K562 (cell line): Measurements from ENCODE around the gene KRTAP5-7. TPM values are rescaled to one million over a fixed set of nuclear protein-coding genes. Genes with fewer than 3 reads are reported as not detected.

ENCODE experiments used
- ATAC-seq: fragments of 200-7000 bp; cut with Tn5 transposase; 3 replicates; pipeline ENCODE4 v1.9.1; 2020; ENCODE audit warnings: moderate library complexity
- BruUV-seq: library from RNA; stranded (reverse); fragments of 400-500 nt; replicated peaks from 2 replicates; lab custom pipeline; 2021; lab: Mats Ljungman, UMichigan
- CTCF ChIA-PET: fragments of 300-600 bp; formaldehyde crosslinking; extraction: SDS; loops from one replicate; lab custom pipeline; 2021; ENCODE audit warnings: low intra/inter-chr PET ratio; lab: Yijun Ruan, JAX
- POLR2A ChIA-PET: fragments of 300-600, 350-650 bp; sonication (Branson Sonifier 250); formaldehyde crosslinking; extraction: SDS; loops from one replicate; lab custom pipeline; 2021; ENCODE audit warnings: antibody characterized with exemption, inconsistent platforms; lab: Yijun Ruan, JAX
- DNase-seq, 4 experiments: peaks; one replicate each; pipeline versions ENCODE4 v3.0.0 to v3.0.0-alpha.2; 2011 to 2018; ENCODE audit warnings: low spot score in 3 of 4, mixed read lengths in 3 of 4; ENCODE audit errors: extremely low read depth in 1 of 4
- FAIRE-seq: peaks from 2 replicates; lab custom pipeline; 2011; peaks lifted over from hg19 to GRCh38; lab: Jason Lieb, UNC
- H2AFZ ChIP-seq: 2 replicates; pipeline ENCODE4 v1.6.0; 2011; ENCODE audit warnings: low read depth, low read length, control low read depth, inconsistent platforms
- H3K27ac ChIP-seq: fragments of 200-600 bp; 3 replicates; pipeline ENCODE4 v1.8.0; 2011; ENCODE audit warnings: low read depth, mild to moderate bottlenecking, control low read depth, inconsistent platforms, low read length, moderate library complexity, mixed read lengths; ENCODE audit errors: extremely low read depth
- H3K27me3 ChIP-seq, 2 experiments: fragments of 300-600 bp in 1 of 2; 2 replicates in 1 of 2; 3 replicates in 1 of 2; pipeline versions ENCODE4 v1.6.0 to v1.8.0; 2011; ENCODE audit warnings: inconsistent platforms in 2 of 2, low read length in 2 of 2, mild to moderate bottlenecking in 1 of 2, mixed read lengths in 1 of 2, moderate library complexity in 1 of 2; ENCODE audit not compliant: control insufficient read depth in 2 of 2, insufficient read depth in 2 of 2
- H3K36me3 ChIP-seq: fragments of 300-600 bp; 3 replicates; pipeline ENCODE4 v1.8.0; 2011; ENCODE audit warnings: mild to moderate bottlenecking, low read length, inconsistent platforms; ENCODE audit not compliant: control insufficient read depth, insufficient read depth
- H3K4me1 ChIP-seq, 2 experiments: fragments of 200-600 bp in 1 of 2; replicated peaks in 1 of 2; 2 replicates in 1 of 2; 3 replicates in 1 of 2; pipeline versions ENCODE4 v1.5.1 to v1.8.0; 2011; ENCODE audit warnings: inconsistent platforms in 2 of 2, low read length in 2 of 2, mild to moderate bottlenecking in 1 of 2, mixed read lengths in 1 of 2, moderate library complexity in 1 of 2; ENCODE audit not compliant: control insufficient read depth in 2 of 2, insufficient read depth in 2 of 2
- H3K4me2 ChIP-seq: 2 replicates; pipeline ENCODE4 v1.6.1; 2011; ENCODE audit warnings: low read length, control low read depth, inconsistent platforms, mixed read lengths; ENCODE audit not compliant: insufficient read depth
- H3K4me3 ChIP-seq: fragments of 200-600 bp; sonication (generic), shearing (Covaris generic); 2 replicates; pipeline ENCODE4 v1.5.1; 2016; ENCODE audit warnings: control low read depth, inconsistent platforms
- H3K79me2 ChIP-seq: fragments of 200-600 bp; 3 replicates; pipeline ENCODE4 v1.8.0; 2011; ENCODE audit warnings: low read length, inconsistent platforms; ENCODE audit not compliant: control insufficient read depth, insufficient read depth
- H3K9ac ChIP-seq, 2 experiments: 2 replicates each; pipeline versions ENCODE4 v1.6.0 to v1.6.1; 2011; ENCODE audit warnings: low read depth in 2 of 2, low read length in 2 of 2, control low read depth in 1 of 2, inconsistent platforms in 1 of 2, mild to moderate bottlenecking in 1 of 2, mixed read lengths in 1 of 2; ENCODE audit not compliant: insufficient read depth in 1 of 2
- H3K9me1 ChIP-seq: one replicate; pipeline ENCODE4 v1.6.0; 2011; ENCODE audit warnings: inconsistent platforms, mild to moderate bottlenecking, low read length, moderate library complexity; ENCODE audit not compliant: control insufficient read depth, insufficient read depth
- H3K9me3 ChIP-seq: replicated peaks from 2 replicates; pipeline ENCODE4 v1.5.1; 2011; ENCODE audit warnings: low read depth, low read length, inconsistent platforms; ENCODE audit not compliant: control insufficient read depth, insufficient read depth
- H4K20me1 ChIP-seq: replicated peaks from 2 replicates; pipeline ENCODE4 v1.6.1; 2011; ENCODE audit warnings: low read length, inconsistent platforms, mixed read lengths; ENCODE audit not compliant: control insufficient read depth, insufficient read depth
- CBFB ChIP-seq: sonication (generic); formaldehyde crosslinking; IDR thresholded peaks from 2 replicates; pipeline ENCODE4 v1.4.0; 2020; ENCODE audit warnings: mild to moderate bottlenecking, missing genetic modification reagents
- NCOA4 ChIP-seq: fragments of 450-650 bp; IDR thresholded peaks from 2 replicates; pipeline ENCODE4 v1.6.1; 2018; ENCODE audit warnings: mild to moderate bottlenecking; ENCODE audit not compliant: partially characterized antibody
- NFIC ChIP-seq: fragments of 450-650 bp; IDR thresholded peaks from 2 replicates; pipeline ENCODE4 v1.6.1; 2017; ENCODE audit warnings: mild to moderate bottlenecking, inconsistent platforms
- NRF1 ChIP-seq, 2 experiments: fragments of 450-650 bp; IDR thresholded peaks in 1 of 2; conservative IDR thresholded peaks in 1 of 2; 2 replicates each; pipeline ENCODE4 v1.6.1; 2014; ENCODE audit warnings: mild to moderate bottlenecking in 2 of 2
- PHB2 ChIP-seq: fragments of 450-650 bp; IDR thresholded peaks from 2 replicates; pipeline ENCODE4 v1.6.1; 2017; ENCODE audit warnings: low read depth
- SNIP1 ChIP-seq: fragments of 450-650 bp; IDR thresholded peaks from 2 replicates; pipeline ENCODE4 v1.7.1; 2017; ENCODE audit warnings: low read depth, mild to moderate bottlenecking
- ZNF780A ChIP-seq: fragments of 250-450 bp; sonication (Bioruptor Pico); IDR thresholded peaks from 2 replicates; pipeline ENCODE4 v1.5.0; 2021; ENCODE audit warnings: mild to moderate bottlenecking
- WGBS: fragments of 100-300 bp; shearing (Covaris generic); methylation state at CpG from one replicate; pipeline ENCODE4 v1.1.6; 2016; ENCODE audit warnings: low coverage, mixed read lengths; ENCODE audit not compliant: insufficient coverage; ENCODE audit errors: missing lambda C conversion rate; 5-methylcytosine and 5-hydroxymethylcytosine counted together
- in situ Hi-C: fragments of 300-500 bp; cut with MboI; formaldehyde crosslinking; loops from 4 replicates; pipeline ENCODE4 v1.15.0; 2018; ENCODE audit warnings: inconsistent platforms, mixed read lengths
- intact Hi-C: fragments of 100-400 bp; cut with micrococcal nuclease; formaldehyde crosslinking; loops from 2 replicates; pipeline ENCODE4 v1.14.2; 2022
- polyA plus RNA-seq, 8 experiments: library from polyadenylated mRNA; depleted of rRNA in 4 of 8; stranded (reverse) in 5 of 8; unstranded in 3 of 8; fragments of >200 nt; fragmentation: Nextera tagmentation in 2 of 8; fragmentation: Illumina TruSeq in 1 of 8; extraction: Ambion mirVana in 2 of 8; extraction: Trizol in 1 of 8; gene quantifications; 2 replicates each; pipeline versions ENCODE4 v1.2.1 to v1.2.3, GENCODE V29; 2011 to 2014; ENCODE audit warnings: inconsistent platforms in 1 of 8, missing spikeins in 1 of 8
- total RNA-seq, 7 experiments: library from RNA; depleted of rRNA in 6 of 7; stranded (reverse); fragments of >200 nt in 6 of 7; fragmentation: Illumina TruSeq in 2 of 7; extraction: Trizol in 2 of 7; gene quantifications; 2 replicates each; pipeline versions ENCODE4 v1.2.1 to v1.2.3, GENCODE V29; 2011 to 2021; ENCODE audit warnings: low replicate concordance in 1 of 7
- TF ChIP-seq, protein P1 (sequence below): sonication (generic); formaldehyde crosslinking; IDR thresholded peaks from 2 replicates; pipeline ENCODE4 v1.8.0; 2022; ENCODE audit warnings: missing genetic modification reagents, mild to moderate bottlenecking, borderline replicate concordance
- TF ChIP-seq, protein P2 (sequence below): sonication (generic); formaldehyde crosslinking; IDR thresholded peaks from 2 replicates; pipeline ENCODE4 v1.8.1; 2022; ENCODE audit warnings: missing genetic modification reagents

The KRTAP5-7 gene
- total and polyA plus RNA-seq, 9 of the 15 experiments (the other 6 are each of a cell fraction or from before 2014, with no cell fraction given), result not detected

DNA sequence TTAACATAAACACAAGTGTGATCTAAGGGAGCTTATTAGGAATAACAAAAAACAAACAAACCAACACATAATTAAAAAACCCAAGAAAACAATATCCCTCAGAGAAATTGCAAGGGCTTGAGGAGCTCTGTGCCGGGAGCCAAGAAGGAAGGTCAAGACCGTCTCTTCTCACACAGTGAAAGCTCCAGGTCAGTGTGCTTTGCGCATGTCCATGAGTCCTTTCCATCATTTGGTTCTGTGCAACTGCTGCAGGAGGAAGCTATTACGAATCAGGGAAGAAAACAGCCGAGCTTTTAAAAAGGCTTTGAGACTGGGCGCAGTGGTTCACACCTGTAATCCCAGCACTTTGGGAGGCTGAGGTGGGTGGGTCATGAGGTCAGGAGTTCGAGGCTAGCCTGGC, 15.3 kb downstream of the KRTAP5-7 start:
- CTCF ChIA-PET, result no interaction called here
- in situ Hi-C loops, result no loop called here

More for the DNA sequence above, 15.3 kb downstream of the KRTAP5-7 start:
- H3K4me3 ChIP-seq, result no peak overlapping the region
- no peaks in the 10 kb centered on the region for H3K9me1 ChIP-seq
- POLR2A ChIA-PET, result no interaction called here
- intact Hi-C loops, result no loop called here
- TF ChIP-seq NCOA4 (no peak), PHB2 (no peak), NRF1 (conservative IDR thresholded peaks at IDR 0.05 in 1 of 2, IDR thresholded peaks at IDR 0.05 in 1 of 2) (peak; percentile 76 to 78), ZNF780A (CRISPR knock-in tag) (no peak), CBFB (no peak), NFIC (no peak), SNIP1 (no peak)
- TF ChIP-seq, protein P1, sequence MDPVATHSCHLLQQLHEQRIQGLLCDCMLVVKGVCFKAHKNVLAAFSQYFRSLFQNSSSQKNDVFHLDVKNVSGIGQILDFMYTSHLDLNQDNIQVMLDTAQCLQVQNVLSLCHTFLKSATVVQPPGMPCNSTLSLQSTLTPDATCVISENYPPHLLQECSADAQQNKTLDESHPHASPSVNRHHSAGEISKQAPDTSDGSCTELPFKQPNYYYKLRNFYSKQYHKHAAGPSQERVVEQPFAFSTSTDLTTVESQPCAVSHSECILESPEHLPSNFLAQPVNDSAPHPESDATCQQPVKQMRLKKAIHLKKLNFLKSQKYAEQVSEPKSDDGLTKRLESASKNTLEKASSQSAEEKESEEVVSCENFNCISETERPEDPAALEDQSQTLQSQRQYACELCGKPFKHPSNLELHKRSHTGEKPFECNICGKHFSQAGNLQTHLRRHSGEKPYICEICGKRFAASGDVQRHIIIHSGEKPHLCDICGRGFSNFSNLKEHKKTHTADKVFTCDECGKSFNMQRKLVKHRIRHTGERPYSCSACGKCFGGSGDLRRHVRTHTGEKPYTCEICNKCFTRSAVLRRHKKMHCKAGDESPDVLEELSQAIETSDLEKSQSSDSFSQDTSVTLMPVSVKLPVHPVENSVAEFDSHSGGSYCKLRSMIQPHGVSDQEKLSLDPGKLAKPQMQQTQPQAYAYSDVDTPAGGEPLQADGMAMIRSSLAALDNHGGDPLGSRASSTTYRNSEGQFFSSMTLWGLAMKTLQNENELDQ (CRISPR knock-in tag), result no peak
- TF ChIP-seq, protein P2, sequence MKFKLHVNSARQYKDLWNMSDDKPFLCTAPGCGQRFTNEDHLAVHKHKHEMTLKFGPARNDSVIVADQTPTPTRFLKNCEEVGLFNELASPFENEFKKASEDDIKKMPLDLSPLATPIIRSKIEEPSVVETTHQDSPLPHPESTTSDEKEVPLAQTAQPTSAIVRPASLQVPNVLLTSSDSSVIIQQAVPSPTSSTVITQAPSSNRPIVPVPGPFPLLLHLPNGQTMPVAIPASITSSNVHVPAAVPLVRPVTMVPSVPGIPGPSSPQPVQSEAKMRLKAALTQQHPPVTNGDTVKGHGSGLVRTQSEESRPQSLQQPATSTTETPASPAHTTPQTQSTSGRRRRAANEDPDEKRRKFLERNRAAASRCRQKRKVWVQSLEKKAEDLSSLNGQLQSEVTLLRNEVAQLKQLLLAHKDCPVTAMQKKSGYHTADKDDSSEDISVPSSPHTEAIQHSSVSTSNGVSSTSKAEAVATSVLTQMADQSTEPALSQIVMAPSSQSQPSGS (CRISPR knock-in tag), result no peak
- H3K27ac ChIP-seq, result no peak overlapping the region
- no peaks in the 10 kb centered on the region for H3K36me3 ChIP-seq
- WGBS, result 3% methylated on average over 7 of the region's 7 CpGs
- ATAC-seq, result no peak
- no peak overlapping the region for H2AFZ ChIP-seq
- no peak for FAIRE-seq
- no peak overlapping the region for H3K9ac ChIP-seq
- peaks cover 2% of the 10 kb centered on the region; the same call in 1 of the 2 replicates for H3K9me3 ChIP-seq
- H3K27me3 ChIP-seq, result peaks cover 48 to 74% of the 10 kb centered on the region in 2 experiments
- H4K20me1 ChIP-seq, result no peaks in the 10 kb centered on the region
- no peaks in the 10 kb centered on the region for H3K79me2 ChIP-seq
- H3K4me2 ChIP-seq, result no peak overlapping the region
- H3K4me1 ChIP-seq, result peaks cover 0 to 4% of the 10 kb centered on the region in 2 experiments; a peak in 1 of 5 replicates
- no peak for DNase-seq
- BruUV-seq, result no TSS peak
